KMS-11 (cell line): ENCODE data around the gene ABLIM2.

Experiments
- H2AFZ ChIP-seq: fragments of 200-600 bp; sonication (generic); 2 replicates; pipeline ENCODE4 v1.6.1; 2016; ENCODE audit warnings: antibody characterized with exemption, mixed run types, low read depth
- H3K27ac ChIP-seq: fragments of 200-600 bp; sonication (generic); 2 replicates; pipeline ENCODE4 v1.6.1; 2016; ENCODE audit warnings: mild to moderate bottlenecking, mixed run types
- H3K27me3 ChIP-seq: fragments of 200-600 bp; sonication (generic); 2 replicates; pipeline ENCODE4 v1.6.1; 2017; ENCODE audit warnings: mild to moderate bottlenecking, low read depth, mixed run types, moderate library complexity; ENCODE audit not compliant: insufficient read depth
- H3K36me3 ChIP-seq: fragments of 200-600 bp; sonication (generic); 2 replicates; pipeline ENCODE4 v1.6.1; 2017; ENCODE audit warnings: mild to moderate bottlenecking, mixed run types; ENCODE audit not compliant: insufficient read depth
- H3K4me1 ChIP-seq: fragments of 200-600 bp; sonication (generic); 2 replicates; pipeline ENCODE4 v1.6.1; 2016; ENCODE audit warnings: mild to moderate bottlenecking, low read depth, mixed run types; ENCODE audit not compliant: poor library complexity, severe bottlenecking
- H3K4me2 ChIP-seq: fragments of 200-600 bp; sonication (generic); 2 replicates; pipeline ENCODE4 v1.7.0; 2016; ENCODE audit warnings: mild to moderate bottlenecking, mixed run types
- H3K4me3 ChIP-seq: fragments of 200-600 bp; sonication (generic); IDR thresholded peaks from 2 replicates; pipeline ENCODE4 v1.6.1; 2017; ENCODE audit warnings: low read depth, low read length, mixed read lengths; ENCODE audit not compliant: insufficient read depth
- H3K79me2 ChIP-seq: fragments of 200-600 bp; sonication (generic); 2 replicates; pipeline ENCODE4 v1.6.1; 2016; ENCODE audit warnings: low read depth, mixed run types; ENCODE audit not compliant: insufficient read depth
- H3K9ac ChIP-seq: fragments of 200-600 bp; sonication (generic); 2 replicates; pipeline ENCODE4 v1.6.1; 2016; ENCODE audit warnings: mild to moderate bottlenecking, mixed run types
- H4K20me1 ChIP-seq: fragments of 200-600 bp; sonication (generic); 2 replicates; pipeline ENCODE4 v1.6.1; 2016; ENCODE audit warnings: mild to moderate bottlenecking, mixed run types; ENCODE audit not compliant: insufficient read depth
- CTCF ChIP-seq: fragments of 200-600 bp; sonication (generic); conservative IDR thresholded peaks from 2 replicates; pipeline ENCODE4 v1.6.1; 2017; ENCODE audit warnings: low read depth, mild to moderate bottlenecking, antibody characterized with exemption, low read length, moderate library complexity, mixed read lengths

ABLIM2 gene

GRCh38 chr4:8025668-8026067 lies 132.9 kb downstream of the ABLIM2 start:
- H3K4me1 ChIP-seq = no peaks in the 10 kb centered on the region
- no peaks in the 10 kb centered on the region for H4K20me1 ChIP-seq
- no peak overlapping the region for H3K27ac ChIP-seq
- H3K36me3 ChIP-seq = no peaks in the 10 kb centered on the region
- no peaks in the 10 kb centered on the region for H3K27me3 ChIP-seq
- no peak overlapping the region for H2AFZ ChIP-seq
- H3K79me2 ChIP-seq = no peaks in the 10 kb centered on the region
- H3K9ac ChIP-seq = no peak overlapping the region
- H3K4me2 ChIP-seq = no peak overlapping the region
- H3K4me3 ChIP-seq = no peak overlapping the region
- TF ChIP-seq CTCF = no peak

GRCh38 chr4:8024073-8024786 lies 134.4 kb downstream of the ABLIM2 start:
- Histone ChIP-seq H3K27ac (no peak overlapping the region), H3K27me3 (no peaks in the 10 kb centered on the region; the same call in 1 of the 2 replicates), H3K4me2 (no peak overlapping the region), H3K4me3 (no peak overlapping the region), H3K36me3 (no peaks in the 10 kb centered on the region), H3K9ac (no peak overlapping the region), H3K4me1 (no peaks in the 10 kb centered on the region), H4K20me1 (no peaks in the 10 kb centered on the region), H3K79me2 (no peaks in the 10 kb centered on the region), H2AFZ (no peak overlapping the region)
- TF ChIP-seq CTCF = no peak

DNA sequence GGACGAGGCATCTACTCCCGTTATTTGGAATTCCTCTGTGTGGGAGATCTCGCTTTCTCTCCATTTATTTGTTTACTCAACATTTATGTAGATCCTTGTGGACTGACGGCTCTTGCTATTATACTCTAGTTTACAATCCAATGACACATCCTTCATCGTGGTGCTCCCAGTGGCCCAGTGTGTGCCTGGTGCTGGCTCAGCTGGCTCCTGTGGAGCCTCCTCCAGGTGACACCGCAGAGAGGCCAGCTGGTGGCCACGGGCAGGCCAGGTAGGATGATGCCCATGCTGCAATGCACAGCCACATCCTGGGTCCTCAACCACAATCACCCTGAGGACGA lies 134.9 kb downstream of the ABLIM2 start:
- H3K36me3 ChIP-seq = no peaks in the 10 kb centered on the region
- no peaks in the 10 kb centered on the region for H4K20me1 ChIP-seq
- no peak overlapping the region for H2AFZ ChIP-seq
- no peaks in the 10 kb centered on the region for H3K79me2 ChIP-seq
- no peaks in the 10 kb centered on the region for H3K4me1 ChIP-seq
- no peaks in the 10 kb centered on the region; the same call in 1 of the 2 replicates for H3K27me3 ChIP-seq
- H3K4me3 ChIP-seq = no peak overlapping the region
- H3K27ac ChIP-seq = no peak overlapping the region
- no peak overlapping the region for H3K4me2 ChIP-seq
- TF ChIP-seq CTCF = no peak
- no peak overlapping the region for H3K9ac ChIP-seq

DNA sequence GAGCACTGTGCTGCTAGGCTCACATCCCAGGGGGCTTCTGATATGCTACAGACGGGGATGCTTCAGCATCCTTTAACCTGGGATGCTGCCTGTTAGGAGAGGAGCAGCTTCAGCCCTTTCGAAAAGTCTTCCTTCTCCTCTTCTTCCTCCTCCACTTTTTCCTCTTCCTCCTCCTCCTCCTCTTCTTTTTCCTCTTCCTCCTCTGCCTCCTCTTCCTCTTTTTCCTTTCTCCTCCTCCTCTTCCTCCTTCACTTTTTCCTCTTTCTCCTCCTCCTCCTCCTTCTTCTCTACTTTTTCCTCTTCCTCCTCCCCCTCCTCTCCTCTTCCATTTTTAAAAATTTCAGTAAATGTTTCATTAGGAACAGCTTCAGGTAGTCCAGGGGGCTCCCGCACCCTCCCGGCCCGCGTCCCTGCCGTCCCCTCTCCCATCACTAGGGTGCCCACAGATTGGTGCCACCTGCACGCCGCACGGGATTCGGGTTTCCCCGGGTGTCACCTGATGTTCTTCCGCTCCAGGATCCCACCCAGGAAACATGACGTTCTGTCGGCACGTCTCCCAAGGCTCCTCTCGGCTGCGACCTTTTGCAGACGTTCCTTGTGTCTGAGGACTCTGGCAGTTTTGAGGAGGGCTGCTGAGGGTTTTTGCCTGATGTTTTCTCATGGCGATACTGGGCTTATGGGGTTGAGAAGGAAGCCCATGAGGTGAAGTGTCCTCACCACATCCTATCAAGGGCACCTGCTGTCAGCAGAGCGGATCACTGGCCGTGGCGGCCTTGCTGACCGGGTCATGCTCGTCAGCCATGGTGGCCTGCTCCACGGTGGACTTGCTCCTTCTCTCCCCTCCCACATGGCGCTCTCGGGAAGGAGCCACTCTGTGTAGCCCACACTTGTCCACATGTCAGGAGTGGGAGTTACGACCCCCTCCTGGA lies 135.6 kb downstream of the ABLIM2 start:
- Histone ChIP-seq H3K27me3 (no peaks in the 10 kb centered on the region; the same call in 1 of the 2 replicates), H3K79me2 (no peaks in the 10 kb centered on the region)
- TF ChIP-seq CTCF = no peak

More for the DNA sequence above, 135.6 kb downstream of the ABLIM2 start:
- H4K20me1 ChIP-seq = no peaks in the 10 kb centered on the region
- no peak overlapping the region for H3K9ac ChIP-seq
- no peak overlapping the region for H3K4me3 ChIP-seq
- H2AFZ ChIP-seq = no peak overlapping the region
- no peak overlapping the region for H3K4me2 ChIP-seq
- no peak overlapping the region for H3K27ac ChIP-seq
- H3K4me1 ChIP-seq = no peaks in the 10 kb centered on the region
- no peaks in the 10 kb centered on the region for H3K36me3 ChIP-seq
